ENCODE data around the gene ABR.

DNA sequence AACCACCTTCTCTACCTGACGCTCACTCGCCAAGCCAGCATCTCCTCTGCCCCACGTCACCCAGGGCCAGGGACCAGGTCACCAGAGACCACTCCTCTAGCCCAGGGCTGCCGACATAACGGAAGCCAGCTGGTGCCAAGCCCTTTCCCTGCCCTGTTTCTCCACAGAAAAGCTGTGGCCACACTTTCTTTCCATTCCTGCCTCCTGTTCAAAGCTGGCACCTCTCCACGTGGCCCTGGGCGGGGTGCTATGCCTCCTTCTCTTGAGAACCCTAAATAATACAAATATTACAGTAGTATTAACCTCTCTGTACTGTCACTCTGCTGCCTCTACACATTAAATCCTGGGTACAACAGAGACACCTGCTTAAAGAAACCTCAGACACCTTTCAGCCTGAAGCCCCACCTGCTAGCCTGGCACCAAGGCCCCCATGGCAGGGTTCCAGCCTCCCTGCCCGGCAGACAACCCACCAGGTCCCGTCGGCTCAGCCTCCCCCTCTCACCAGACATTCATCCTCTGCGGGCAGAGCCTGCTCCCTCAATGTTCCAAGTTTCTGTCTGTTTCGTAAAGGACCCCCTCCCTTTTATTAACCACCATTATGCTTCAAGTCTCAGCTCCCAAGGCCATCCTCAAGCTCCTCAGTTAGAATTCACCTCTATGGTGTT, 120.5 kb downstream of the ABR start:
- TF ChIP-seq, protein P1, sequence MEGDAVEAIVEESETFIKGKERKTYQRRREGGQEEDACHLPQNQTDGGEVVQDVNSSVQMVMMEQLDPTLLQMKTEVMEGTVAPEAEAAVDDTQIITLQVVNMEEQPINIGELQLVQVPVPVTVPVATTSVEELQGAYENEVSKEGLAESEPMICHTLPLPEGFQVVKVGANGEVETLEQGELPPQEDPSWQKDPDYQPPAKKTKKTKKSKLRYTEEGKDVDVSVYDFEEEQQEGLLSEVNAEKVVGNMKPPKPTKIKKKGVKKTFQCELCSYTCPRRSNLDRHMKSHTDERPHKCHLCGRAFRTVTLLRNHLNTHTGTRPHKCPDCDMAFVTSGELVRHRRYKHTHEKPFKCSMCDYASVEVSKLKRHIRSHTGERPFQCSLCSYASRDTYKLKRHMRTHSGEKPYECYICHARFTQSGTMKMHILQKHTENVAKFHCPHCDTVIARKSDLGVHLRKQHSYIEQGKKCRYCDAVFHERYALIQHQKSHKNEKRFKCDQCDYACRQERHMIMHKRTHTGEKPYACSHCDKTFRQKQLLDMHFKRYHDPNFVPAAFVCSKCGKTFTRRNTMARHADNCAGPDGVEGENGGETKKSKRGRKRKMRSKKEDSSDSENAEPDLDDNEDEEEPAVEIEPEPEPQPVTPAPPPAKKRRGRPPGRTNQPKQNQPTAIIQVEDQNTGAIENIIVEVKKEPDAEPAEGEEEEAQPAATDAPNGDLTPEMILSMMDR (IDR thresholded peaks at IDR 0.05; ENCODE audit: poor library complexity, severe bottlenecking): no peak
- TF ChIP-seq TAF1 (IDR thresholded peaks at IDR 0.05; ENCODE audit: low read depth) (no peak), POLR2AphosphoS5 (IDR thresholded peaks at IDR 0.05) (no peak), RAD21 (conservative IDR thresholded peaks at IDR 0.05) (no peak), SMC3 (conservative IDR thresholded peaks at IDR 0.05; ENCODE audit: poor library complexity) (no peak), EP300 (conservative IDR thresholded peaks at IDR 0.05; ENCODE audit: poor library complexity, severe bottlenecking) (no peak), EZH2 (IDR thresholded peaks at IDR 0.05; ENCODE audit: borderline replicate concordance, insufficient read depth, low read length, poor library complexity, severe bottlenecking) (no peak), MXI1 (conservative IDR thresholded peaks at IDR 0.05; ENCODE audit: poor library complexity, severe bottlenecking) (no peak)
- TF ChIP-seq, protein P2, sequence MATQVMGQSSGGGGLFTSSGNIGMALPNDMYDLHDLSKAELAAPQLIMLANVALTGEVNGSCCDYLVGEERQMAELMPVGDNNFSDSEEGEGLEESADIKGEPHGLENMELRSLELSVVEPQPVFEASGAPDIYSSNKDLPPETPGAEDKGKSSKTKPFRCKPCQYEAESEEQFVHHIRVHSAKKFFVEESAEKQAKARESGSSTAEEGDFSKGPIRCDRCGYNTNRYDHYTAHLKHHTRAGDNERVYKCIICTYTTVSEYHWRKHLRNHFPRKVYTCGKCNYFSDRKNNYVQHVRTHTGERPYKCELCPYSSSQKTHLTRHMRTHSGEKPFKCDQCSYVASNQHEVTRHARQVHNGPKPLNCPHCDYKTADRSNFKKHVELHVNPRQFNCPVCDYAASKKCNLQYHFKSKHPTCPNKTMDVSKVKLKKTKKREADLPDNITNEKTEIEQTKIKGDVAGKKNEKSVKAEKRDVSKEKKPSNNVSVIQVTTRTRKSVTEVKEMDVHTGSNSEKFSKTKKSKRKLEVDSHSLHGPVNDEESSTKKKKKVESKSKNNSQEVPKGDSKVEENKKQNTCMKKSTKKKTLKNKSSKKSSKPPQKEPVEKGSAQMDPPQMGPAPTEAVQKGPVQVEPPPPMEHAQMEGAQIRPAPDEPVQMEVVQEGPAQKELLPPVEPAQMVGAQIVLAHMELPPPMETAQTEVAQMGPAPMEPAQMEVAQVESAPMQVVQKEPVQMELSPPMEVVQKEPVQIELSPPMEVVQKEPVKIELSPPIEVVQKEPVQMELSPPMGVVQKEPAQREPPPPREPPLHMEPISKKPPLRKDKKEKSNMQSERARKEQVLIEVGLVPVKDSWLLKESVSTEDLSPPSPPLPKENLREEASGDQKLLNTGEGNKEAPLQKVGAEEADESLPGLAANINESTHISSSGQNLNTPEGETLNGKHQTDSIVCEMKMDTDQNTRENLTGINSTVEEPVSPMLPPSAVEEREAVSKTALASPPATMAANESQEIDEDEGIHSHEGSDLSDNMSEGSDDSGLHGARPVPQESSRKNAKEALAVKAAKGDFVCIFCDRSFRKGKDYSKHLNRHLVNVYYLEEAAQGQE (IDR thresholded peaks at IDR 0.05; ENCODE audit: borderline replicate concordance): no peak
